Kidney (tissue), 14 donors: ENCODE results near the gene C12orf75. TPM values are rescaled to one million over a fixed set of nuclear protein-coding genes. Genes with fewer than 3 reads are reported as not detected.

Experiments used
- DNase-seq, 5 donors: peaks; one replicate each; pipeline ENCODE4 v3.0.0-alpha.2; 2013 to 2020
- FAIRE-seq: peaks from 2 replicates; lab custom pipeline; 2012; peaks lifted over from hg19 to GRCh38; lab: Jason Lieb, UNC
- H3K27ac ChIP-seq, 2 donors: one replicate each; pipeline ENCODE4 v1.7.0; 2013; ENCODE audit warnings: low read depth in 2 of 2, low read length in 2 of 2, inconsistent platforms in 1 of 2
- H3K27me3 ChIP-seq: one replicate; pipeline ENCODE4 v1.7.1; 2013; ENCODE audit warnings: low read length, inconsistent platforms; ENCODE audit not compliant: control insufficient read depth, insufficient read depth
- H3K36me3 ChIP-seq, 3 donors: one replicate each; pipeline versions ENCODE4 v1.7.0 to v1.7.1; 2013; ENCODE audit warnings: low read length in 3 of 3, control low read depth in 1 of 3, inconsistent platforms in 1 of 3; ENCODE audit not compliant: insufficient read depth in 3 of 3, control insufficient read depth in 2 of 3
- H3K4me1 ChIP-seq, 3 donors: one replicate each; pipeline versions ENCODE4 v1.7.0 to v1.7.1; 2013; ENCODE audit warnings: low read length in 3 of 3, inconsistent platforms in 1 of 3, low read depth in 1 of 3; ENCODE audit not compliant: control insufficient read depth in 2 of 3, insufficient read depth in 2 of 3
- H3K4me3 ChIP-seq, 3 donors: one replicate each; pipeline versions ENCODE4 v1.7.0 to v1.8.1; 2013; ENCODE audit warnings: low read length in 3 of 3, control low read depth in 1 of 3, inconsistent platforms in 1 of 3
- H3K9ac ChIP-seq, 3 donors: one replicate each; pipeline versions ENCODE4 v1.7.0 to v1.7.1; 2013; ENCODE audit warnings: low read length in 3 of 3, control low read depth in 1 of 3, inconsistent platforms in 1 of 3
- H3K9me3 ChIP-seq, 3 donors: one replicate each; pipeline versions ENCODE4 v1.7.0 to v1.7.1; 2013; ENCODE audit warnings: low read length in 3 of 3, control low read depth in 1 of 3, inconsistent platforms in 1 of 3; ENCODE audit not compliant: control insufficient read depth in 2 of 3, insufficient read depth in 1 of 3
- intact Hi-C: fragments of 100-400 bp; cut with DNase I; formaldehyde crosslinking; loops from one replicate; pipeline ENCODE4 v1.11.1; 2022
- polyA plus RNA-seq: library from polyadenylated mRNA; stranded (reverse); fragments of 350-450 nt; fragmentation: Illumina TruSeq; extraction: RNeasy Lipid Tissue Mini Kit (QIAGEN cat#74804); gene quantifications from one replicate; pipeline ENCODE4 v1.2.3, GENCODE V29; 2014; ENCODE audit warnings: low read depth, low replicate concordance; ENCODE audit not compliant: insufficient read depth
- total RNA-seq: library from RNA; stranded (reverse); fragmentation: NEBNext Ultra II Directional; extraction: Animal tissue kit (Norgen Biotek cat#: 25700); gene quantifications from one replicate; pipeline ENCODE4 v1.2.1, GENCODE V29; 2021
- TF ChIP-seq, protein P1 (sequence below): IDR thresholded peaks from 3 replicates; pipeline ENCODE4 v1.5.1; 2012; ENCODE audit warnings: mild to moderate bottlenecking, moderate library complexity, borderline replicate concordance; ENCODE audit not compliant: insufficient read depth; ENCODE audit errors: extremely low read depth
- donor health status: control.
- donor health status: control.
- donor health status: control.
- donor health status: control.
- donor health status: control.
- donor health status: DM: yes; HTN: yes; CAD: no.
- donor health status: Normal renal cell carcinoma (clear cell type).

Gene C12orf75
- total and polyA plus RNA-seq, 2 donors from 2014 or later, result 107 to 127 TPM

DNA sequence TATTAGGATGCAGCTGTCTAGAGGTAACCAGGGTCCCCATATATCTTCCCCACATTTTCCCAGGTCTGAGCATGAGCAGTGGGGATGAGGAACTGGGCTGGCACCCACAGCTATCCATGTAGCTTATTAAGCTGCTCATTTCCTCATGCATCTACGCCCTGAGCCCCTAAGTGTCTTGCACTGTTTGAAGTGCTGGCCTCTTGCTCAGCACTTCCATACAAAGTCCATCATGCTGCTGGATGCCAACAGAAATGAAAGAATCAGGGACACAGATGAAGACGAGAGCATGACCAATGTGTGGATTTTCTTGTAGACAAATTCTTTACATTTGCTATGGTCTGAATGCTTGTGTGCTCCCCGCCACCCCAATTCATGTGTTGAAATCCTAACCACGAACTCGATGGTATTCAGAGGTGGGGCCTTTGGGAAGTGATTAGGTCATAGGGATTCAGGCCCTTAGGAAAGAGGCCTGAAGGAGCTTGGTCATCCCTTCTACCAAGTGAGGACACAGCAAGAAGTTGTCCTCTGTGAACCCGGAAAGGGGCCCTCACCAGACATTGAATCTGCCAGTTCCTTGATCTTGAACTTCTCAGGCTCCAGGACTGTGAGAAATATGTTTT, 54.5 kb downstream of the C12orf75 start:
- Histone ChIP-seq H3K27me3 (no peaks in the 10 kb centered on the region), H3K9me3 (no peaks in the 10 kb centered on the region), H3K9ac (no peak overlapping the region), H3K4me3 (no peak overlapping the region), H3K4me1 (peaks cover 0 to 5% (median 4%) of the 10 kb centered on the region in 3 donors), H3K36me3 (no peaks in the 10 kb centered on the region), H3K27ac (no peak overlapping the region)
- FAIRE-seq, result no peak
- TF ChIP-seq, protein P1, sequence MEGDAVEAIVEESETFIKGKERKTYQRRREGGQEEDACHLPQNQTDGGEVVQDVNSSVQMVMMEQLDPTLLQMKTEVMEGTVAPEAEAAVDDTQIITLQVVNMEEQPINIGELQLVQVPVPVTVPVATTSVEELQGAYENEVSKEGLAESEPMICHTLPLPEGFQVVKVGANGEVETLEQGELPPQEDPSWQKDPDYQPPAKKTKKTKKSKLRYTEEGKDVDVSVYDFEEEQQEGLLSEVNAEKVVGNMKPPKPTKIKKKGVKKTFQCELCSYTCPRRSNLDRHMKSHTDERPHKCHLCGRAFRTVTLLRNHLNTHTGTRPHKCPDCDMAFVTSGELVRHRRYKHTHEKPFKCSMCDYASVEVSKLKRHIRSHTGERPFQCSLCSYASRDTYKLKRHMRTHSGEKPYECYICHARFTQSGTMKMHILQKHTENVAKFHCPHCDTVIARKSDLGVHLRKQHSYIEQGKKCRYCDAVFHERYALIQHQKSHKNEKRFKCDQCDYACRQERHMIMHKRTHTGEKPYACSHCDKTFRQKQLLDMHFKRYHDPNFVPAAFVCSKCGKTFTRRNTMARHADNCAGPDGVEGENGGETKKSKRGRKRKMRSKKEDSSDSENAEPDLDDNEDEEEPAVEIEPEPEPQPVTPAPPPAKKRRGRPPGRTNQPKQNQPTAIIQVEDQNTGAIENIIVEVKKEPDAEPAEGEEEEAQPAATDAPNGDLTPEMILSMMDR, result no peak
- no peak for DNase-seq
- intact Hi-C loops, result no loop called here

- H3K36me3 ChIP-seq, result no peaks in the 10 kb centered on the region
- TF ChIP-seq, protein P1, result no peak
- H3K27ac ChIP-seq, result no peak overlapping the region
- H3K9me3 ChIP-seq, result no peaks in the 10 kb centered on the region
- H3K9ac ChIP-seq, result no peak overlapping the region
- no peak overlapping the region for H3K4me3 ChIP-seq
- intact Hi-C loops, result no loop called here
- DNase-seq (no peak), FAIRE-seq (no peak)
- H3K4me1 ChIP-seq, result peaks cover 0 to 5% (median 4%) of the 10 kb centered on the region in 3 donors
- H3K27me3 ChIP-seq, result no peaks in the 10 kb centered on the region
Observed at GRCh38 chr12:105386431-105386830, 55.9 kb downstream of the C12orf75 start.

GRCh38 chr12:105391231-105391630, 60.7 kb downstream of the C12orf75 start:
- Histone ChIP-seq H3K4me3 (no peak overlapping the region), H3K27me3 (no peaks in the 10 kb centered on the region), H3K36me3 (no peaks in the 10 kb centered on the region), H3K9me3 (no peaks in the 10 kb centered on the region), H3K4me1 (peaks cover 0 to 4% (median 0%) of the 10 kb centered on the region in 3 donors), H3K9ac (no peak overlapping the region), H3K27ac (no peak overlapping the region)
- FAIRE-seq (no peak), DNase-seq (peak in 1 of 5 donors; percentile 22)
- TF ChIP-seq, protein P1, result no peak
- intact Hi-C loops, result no loop called here

GRCh38 chr12:105393587-105393986, 63.1 kb downstream of the C12orf75 start:
- FAIRE-seq (no peak), DNase-seq (peak in 2 of 5 donors; percentile 21 to 57)
- no peak overlapping the region for H3K27ac ChIP-seq
- H3K27me3 ChIP-seq, result no peaks in the 10 kb centered on the region
- no peak overlapping the region for H3K9ac ChIP-seq
- intact Hi-C loops, result no loop called here
- H3K9me3 ChIP-seq, result no peaks in the 10 kb centered on the region
- peaks cover 0 to 4% (median 0%) of the 10 kb centered on the region in 3 donors for H3K4me1 ChIP-seq
- no peaks in the 10 kb centered on the region for H3K36me3 ChIP-seq
- H3K4me3 ChIP-seq, result no peak overlapping the region
- TF ChIP-seq, protein P1, result no peak
